Ovary (tissue), 9 donors: ENCODE measurements around the gene TBATA. TPM values are rescaled to one million over a fixed set of nuclear protein-coding genes. Genes with fewer than 3 reads are reported as not detected.

Experiments used
- DNase-seq, 5 donors: peaks; one replicate each; pipeline ENCODE4 v3.0.0-alpha.2; 2019 to 2020
- H3K27ac ChIP-seq, 2 donors: fragments of 200-600 bp; one replicate each; pipeline versions ENCODE4 v1.5.1 to v1.8.0; 2019 to 2022
- H3K27me3 ChIP-seq: fragments of 200-600 bp; one replicate; pipeline ENCODE4 v1.8.0; 2022
- H3K36me3 ChIP-seq: fragments of 200-600 bp; sonication (generic); one replicate; pipeline ENCODE4 v1.5.1; 2019
- H3K4me1 ChIP-seq: one replicate; pipeline ENCODE4 v1.8.1; 2013; ENCODE audit warnings: mild to moderate bottlenecking, moderate library complexity; ENCODE audit not compliant: insufficient read depth
- H3K4me3 ChIP-seq: fragments of 200-600 bp; sonication (generic); one replicate; pipeline ENCODE4 v1.5.1; 2017
- H3K9me3 ChIP-seq, 2 donors: fragments of 200-600 bp in 1 of 2; sonication (generic) in 1 of 2; one replicate each; pipeline versions ENCODE4 v1.5.1 to v1.8.1; 2013 to 2019; ENCODE audit warnings: mild to moderate bottlenecking in 1 of 2, moderate library complexity in 1 of 2
- EP300 ChIP-seq: sonication (generic); formaldehyde crosslinking; IDR thresholded peaks from one replicate; pipeline ENCODE4 v1.6.1; 2017; ENCODE audit warnings: antibody characterized with exemption
- POLR2A ChIP-seq: fragments of 450-650 bp; IDR thresholded peaks from one replicate; pipeline ENCODE4 v1.6.1; 2017; ENCODE audit warnings: antibody characterized with exemption, mild to moderate bottlenecking, moderate library complexity
- WGBS, 3 donors: extraction: QIAGEN DNeasy Blood & Tissue Kit in 1 of 3; methylation state at CpG; one replicate each; pipeline versions ENCODE4 v1.1.5 to v1.1.7; 2013 to 2017; 5-methylcytosine and 5-hydroxymethylcytosine counted together
- intact Hi-C, 4 donors: fragments of 100-400 bp; cut with DNase I; formaldehyde crosslinking; loops; one replicate each; pipeline versions ENCODE4 v1.11.0 to v1.15.1; 2022 to 2023
- polyA plus RNA-seq, 2 donors: library from polyadenylated mRNA; stranded (reverse); fragments of 200-250 nt in 1 of 2; fragments of 350-450 nt in 1 of 2; fragmentation: Illumina TruSeq in 1 of 2; extraction: RNeasy Lipid Tissue Mini Kit (QIAGEN cat#74804) in 1 of 2; gene quantifications; one replicate each; pipeline ENCODE4 v1.2.3, GENCODE V29; 2013 to 2014
- total RNA-seq, 7 donors: library from RNA; depleted of rRNA in 2 of 7; stranded (reverse); fragments of >200 nt in 2 of 7; fragmentation: NEBNext Ultra II Directional in 3 of 7; extraction: Animal tissue kit (Norgen Biotek cat#: 25700) in 3 of 7; gene quantifications; one replicate each; pipeline versions ENCODE4 v1.1.0 to v1.2.4, GENCODE V29; 2016 to 2023
- TF ChIP-seq, protein P1 (sequence below), 3 donors: fragments of 450-650 bp in 2 of 3; fragments of 200-600 bp in 1 of 3; IDR thresholded peaks; one replicate each; pipeline versions ENCODE4 v1.5.1 to v1.8.0; 2016 to 2022; ENCODE audit warnings: antibody characterized with exemption in 3 of 3, mild to moderate bottlenecking in 1 of 3
- donor health status: DM: no; HTN: no; CAD: no; lungs with moderate emphysema.
- donor health status: DM: no; HTN: no; CAD: no.
- donor health status: Bipolar disorder and iron deficiency.
- donor health status: DM: yes; HTN: yes; CAD: no.
- donor health status: DM: no; HTN: no; CAD: no.
- donor health status: DM: yes; HTN: yes; CAD: no.

Gene TBATA
- total and polyA plus RNA-seq, 9 donors = not detected

DNA sequence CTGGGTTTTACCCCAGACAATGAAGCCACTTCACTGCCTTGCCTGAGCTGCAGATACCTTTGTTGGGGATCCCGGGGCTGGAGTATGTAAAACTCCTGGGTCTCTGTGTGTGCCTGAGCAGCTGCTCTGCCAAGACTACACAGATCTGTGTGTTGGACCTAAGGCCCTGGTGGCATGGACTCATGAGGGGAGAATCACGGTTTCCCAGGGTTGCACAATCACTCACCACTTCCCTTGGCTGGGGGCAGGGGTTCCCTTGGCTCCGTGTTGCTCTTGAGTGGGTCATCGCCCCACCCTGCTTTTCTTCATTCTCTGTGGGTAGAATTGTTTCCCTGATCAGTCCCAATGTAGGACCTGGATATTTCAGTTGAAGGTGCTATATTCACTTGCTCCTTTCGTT is 13.9 kb upstream of the TBATA start:
- Histone ChIP-seq H3K27ac (no peak overlapping the region), H3K4me1 (no peaks in the 10 kb centered on the region), H3K4me3 (no peak overlapping the region), H3K36me3 (no peaks in the 10 kb centered on the region), H3K9me3 (no peaks in the 10 kb centered on the region), H3K27me3 (no peaks in the 10 kb centered on the region)
- 83 to 85% (median 84%) methylated on average over 5 of the region's 5 CpGs for WGBS, 3 donors
- intact Hi-C loops = no loop called here
- DNase-seq = no peak
- TF ChIP-seq, protein P1, sequence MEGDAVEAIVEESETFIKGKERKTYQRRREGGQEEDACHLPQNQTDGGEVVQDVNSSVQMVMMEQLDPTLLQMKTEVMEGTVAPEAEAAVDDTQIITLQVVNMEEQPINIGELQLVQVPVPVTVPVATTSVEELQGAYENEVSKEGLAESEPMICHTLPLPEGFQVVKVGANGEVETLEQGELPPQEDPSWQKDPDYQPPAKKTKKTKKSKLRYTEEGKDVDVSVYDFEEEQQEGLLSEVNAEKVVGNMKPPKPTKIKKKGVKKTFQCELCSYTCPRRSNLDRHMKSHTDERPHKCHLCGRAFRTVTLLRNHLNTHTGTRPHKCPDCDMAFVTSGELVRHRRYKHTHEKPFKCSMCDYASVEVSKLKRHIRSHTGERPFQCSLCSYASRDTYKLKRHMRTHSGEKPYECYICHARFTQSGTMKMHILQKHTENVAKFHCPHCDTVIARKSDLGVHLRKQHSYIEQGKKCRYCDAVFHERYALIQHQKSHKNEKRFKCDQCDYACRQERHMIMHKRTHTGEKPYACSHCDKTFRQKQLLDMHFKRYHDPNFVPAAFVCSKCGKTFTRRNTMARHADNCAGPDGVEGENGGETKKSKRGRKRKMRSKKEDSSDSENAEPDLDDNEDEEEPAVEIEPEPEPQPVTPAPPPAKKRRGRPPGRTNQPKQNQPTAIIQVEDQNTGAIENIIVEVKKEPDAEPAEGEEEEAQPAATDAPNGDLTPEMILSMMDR (IDR thresholded peaks at IDR 0.05) = no peak
- TF ChIP-seq EP300 (no peak), POLR2A (no peak)

DNA sequence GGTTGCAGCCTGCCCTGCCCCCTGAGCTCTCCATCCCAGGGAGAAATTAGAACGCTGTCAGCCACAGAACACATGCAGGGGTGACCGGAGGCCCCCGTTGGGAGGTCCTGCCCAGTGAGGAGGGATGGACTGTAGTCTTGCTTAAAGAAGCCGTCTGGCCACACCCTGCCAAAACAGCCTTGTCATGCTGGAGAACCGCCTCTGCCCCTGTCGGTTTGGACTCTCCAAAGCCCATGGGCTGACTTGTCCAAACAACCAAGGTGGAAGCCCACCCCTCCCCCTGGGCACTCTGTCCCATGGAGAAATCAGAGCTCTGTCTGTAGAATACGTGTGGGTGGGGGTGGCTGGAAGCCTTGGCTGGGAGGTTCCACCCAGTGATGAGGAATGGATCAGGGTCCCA is 12.7 kb upstream of the TBATA start:
- 74 to 82% (median 79%) methylated on average over 7 of the region's 7 CpGs for WGBS, 3 donors
- no peak for TF ChIP-seq POLR2A
- TF ChIP-seq EP300 = no peak
- TF ChIP-seq, protein P1 (IDR thresholded peaks at IDR 0.05) = no peak

DNA sequence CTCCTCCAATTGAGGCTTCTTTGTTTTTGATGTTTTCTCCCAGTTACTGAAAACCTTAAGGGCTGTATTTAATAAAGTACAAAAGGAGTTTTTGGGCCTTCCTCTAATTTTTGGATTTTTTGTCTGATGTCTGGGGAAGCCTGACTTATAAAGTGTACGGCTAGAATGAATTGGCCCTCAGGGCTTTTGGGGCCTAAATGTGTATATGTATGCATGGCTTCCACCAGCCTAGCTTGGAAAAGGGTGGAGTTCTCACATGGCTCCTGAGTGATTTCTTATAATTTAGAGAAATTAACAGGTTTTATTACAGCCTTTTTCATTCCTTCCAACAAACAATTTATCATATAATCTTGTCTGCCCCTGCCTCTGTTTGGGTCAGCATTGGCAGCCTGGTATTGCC is 10.4 kb upstream of the TBATA start:
- H3K4me1 ChIP-seq = no peaks in the 10 kb centered on the region
- no peak overlapping the region for H3K4me3 ChIP-seq
- 85 to 96% (median 90%) methylated on average over 1 of the region's 1 CpG for WGBS, 3 donors
- no peaks in the 10 kb centered on the region for H3K27me3 ChIP-seq
- H3K36me3 ChIP-seq = no peaks in the 10 kb centered on the region
- no peaks in the 10 kb centered on the region for H3K9me3 ChIP-seq
- no peak overlapping the region for H3K27ac ChIP-seq
- DNase-seq = no peak
- TF ChIP-seq, protein P1 (IDR thresholded peaks at IDR 0.05) = no peak
- TF ChIP-seq POLR2A = no peak
- TF ChIP-seq EP300 = no peak
- intact Hi-C loops = no loop called here

More for the DNA sequence above, 12.7 kb upstream of the TBATA start:
- Histone ChIP-seq H3K36me3 (no peaks in the 10 kb centered on the region), H3K27me3 (no peaks in the 10 kb centered on the region), H3K4me1 (no peaks in the 10 kb centered on the region), H3K27ac (no peak overlapping the region), H3K9me3 (no peaks in the 10 kb centered on the region), H3K4me3 (no peak overlapping the region)
- no peak for DNase-seq
- intact Hi-C loops = no loop called here

DNA sequence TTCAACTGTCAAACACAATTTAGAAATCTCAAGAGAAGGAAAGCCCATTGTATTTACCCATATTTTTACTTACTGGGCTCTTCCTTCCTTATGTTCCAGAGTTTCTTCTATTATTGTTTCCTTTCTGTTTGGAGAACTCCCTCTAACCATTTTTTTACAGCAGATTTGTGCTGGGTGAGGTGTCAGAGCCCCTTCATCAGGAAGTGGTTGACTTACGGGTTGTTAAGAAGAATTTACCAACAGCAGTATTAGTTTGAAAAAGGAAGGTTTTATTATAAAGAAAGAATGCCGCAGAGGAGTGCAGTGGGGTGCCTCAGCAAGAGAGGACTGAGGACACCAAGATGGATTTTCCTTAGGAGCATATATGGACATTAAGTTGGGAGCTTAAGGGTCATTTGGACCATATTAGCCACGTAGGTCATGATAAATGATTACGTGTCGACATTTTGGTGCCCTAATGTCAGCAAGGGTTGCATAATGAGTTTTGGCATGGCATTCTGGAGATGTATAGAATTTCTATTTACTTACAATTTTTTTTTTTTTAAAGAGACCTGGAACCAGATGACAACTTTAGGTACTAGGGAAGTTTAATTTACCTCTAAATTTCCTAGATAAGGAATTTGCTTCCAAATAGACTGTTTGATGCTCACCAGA is 6.3 kb upstream of the TBATA start:
- DNase-seq = no peak
- intact Hi-C loops = no loop called here
- Histone ChIP-seq H3K9me3 (no peaks in the 10 kb centered on the region), H3K4me3 (no peak overlapping the region), H3K4me1 (no peaks in the 10 kb centered on the region), H3K27ac (no peak overlapping the region), H3K36me3 (no peaks in the 10 kb centered on the region), H3K27me3 (no peaks in the 10 kb centered on the region)
- TF ChIP-seq, protein P1 (IDR thresholded peaks at IDR 0.05) = no peak
- no peak for TF ChIP-seq POLR2A
- TF ChIP-seq EP300 = no peak
- WGBS, 3 donors = 65 to 72% (median 66%) methylated on average over 5 of the region's 5 CpGs
